ENCODE results near the gene SEMA3A.
"Not testable (repeated sequence)": the region's sequence is repeated elsewhere in the genome, so short reads cannot be mapped to it uniquely, and the experiment has no call there.

SEMA3A gene

DNA sequence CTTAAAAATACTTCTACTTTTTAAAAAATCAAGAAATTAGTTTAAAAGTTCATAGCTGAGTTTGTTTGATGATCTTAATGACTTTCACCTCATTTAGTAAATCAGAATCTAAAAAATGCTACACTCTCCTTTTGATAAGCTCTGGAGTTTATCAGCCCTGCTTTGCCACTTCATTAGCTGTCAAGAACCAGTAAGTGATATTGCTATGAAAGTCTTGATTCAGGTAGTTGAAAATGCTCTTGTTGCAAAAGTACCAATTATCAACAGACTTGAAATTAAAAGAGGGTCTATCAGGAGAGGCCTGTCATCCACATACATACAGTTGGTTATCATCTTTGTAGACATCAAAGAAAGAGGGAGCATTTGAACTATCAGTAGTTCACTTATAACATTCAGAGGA is 41.6 kb downstream of the SEMA3A start:
- no peak for DNase-seq

GRCh38 chr7:84150370-84150769 is 44.2 kb downstream of the SEMA3A start:
- DNase-seq = not testable (repeated sequence)

GRCh38 chr7:84149573-84149972 is 45.0 kb downstream of the SEMA3A start:
- no peak for DNase-seq

GRCh38 chr7:84145892-84146291 is 48.7 kb downstream of the SEMA3A start:
- DNase-seq = no peak

- DNase-seq = no peak
Measured at GRCh38 chr7:84144935-84145334, 49.7 kb downstream of the SEMA3A start.

DNA sequence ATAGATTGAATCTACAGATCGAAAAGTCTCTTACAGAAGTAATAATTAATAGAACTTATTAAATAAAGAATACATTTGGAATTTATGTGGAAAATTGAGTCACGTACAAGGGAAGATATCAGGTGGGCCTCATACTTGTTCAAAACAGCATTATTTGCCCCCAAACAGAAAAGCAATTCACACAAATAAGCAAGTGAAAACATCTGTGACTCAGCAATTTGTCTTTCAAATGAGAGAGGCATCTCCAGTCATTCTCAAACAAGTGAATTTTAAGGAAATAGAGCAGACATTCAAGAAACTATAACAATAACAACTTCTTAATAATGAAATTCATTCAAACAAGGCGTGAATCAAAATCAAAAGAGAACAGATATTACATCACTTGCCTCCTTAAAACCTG is 50.1 kb downstream of the SEMA3A start:
- DNase-seq = no peak

GRCh38 chr7:84142726-84143125 is 51.9 kb downstream of the SEMA3A start:
- no peak for DNase-seq

DNA sequence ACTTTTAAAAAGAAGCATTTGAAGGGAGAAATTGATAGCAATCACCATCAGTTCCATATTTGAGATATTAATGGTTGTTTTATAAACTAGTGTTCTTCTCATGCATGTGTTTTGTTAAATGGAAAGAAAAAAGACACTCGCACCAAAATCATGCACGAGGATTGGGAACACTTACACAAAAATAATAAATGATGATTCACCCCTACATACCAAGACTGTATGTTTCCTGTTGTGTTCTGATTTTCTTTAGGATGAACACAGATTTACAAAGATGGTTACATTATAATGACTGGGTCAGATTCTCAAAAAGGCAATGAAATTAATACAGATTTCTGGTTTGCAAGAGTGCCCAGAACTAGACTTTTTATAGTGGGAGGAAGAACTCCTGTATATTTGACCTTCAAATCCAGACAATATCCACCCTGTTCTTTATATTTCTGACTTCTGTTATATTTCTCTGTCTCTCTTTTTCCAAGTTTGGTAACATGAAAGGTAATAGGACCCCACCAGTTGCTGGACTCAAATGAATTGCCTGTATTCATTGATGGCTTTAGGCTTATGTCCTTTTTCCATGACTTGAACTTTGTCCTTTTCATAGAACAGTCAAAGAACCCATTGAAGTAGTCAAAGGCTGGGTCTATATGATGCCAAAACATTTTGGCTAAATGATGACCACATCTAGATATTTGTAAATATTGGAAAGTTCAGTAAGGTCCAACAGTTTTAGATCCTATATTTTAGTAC is 54.4 kb downstream of the SEMA3A start:
- no peak for DNase-seq

GRCh38 chr7:84138411-84138810 is 56.2 kb downstream of the SEMA3A start:
- DNase-seq = no peak

- DNase-seq = no peak
Measured at GRCh38 chr7:84137812-84138211, 56.8 kb downstream of the SEMA3A start.

DNA sequence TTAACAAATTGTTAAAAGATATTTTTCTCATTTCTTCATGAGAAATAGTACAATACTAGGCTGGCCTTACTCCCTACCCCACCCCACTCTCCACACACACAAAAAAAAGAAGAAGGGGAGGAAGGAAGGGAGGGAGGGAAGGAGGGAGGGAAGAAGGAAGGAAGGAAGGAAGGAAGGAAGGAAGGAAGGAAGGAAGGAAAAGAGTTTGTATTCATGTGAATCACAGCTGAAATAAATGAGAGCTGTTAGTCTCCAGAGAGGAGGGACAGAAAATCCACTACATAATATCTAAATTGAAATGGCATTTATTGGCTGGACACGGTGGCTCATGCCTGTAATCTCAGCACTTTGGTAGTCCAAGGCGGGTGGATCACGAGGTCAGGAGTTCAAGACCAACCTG is 57.8 kb downstream of the SEMA3A start:
- DNase-seq = no peak

DNA sequence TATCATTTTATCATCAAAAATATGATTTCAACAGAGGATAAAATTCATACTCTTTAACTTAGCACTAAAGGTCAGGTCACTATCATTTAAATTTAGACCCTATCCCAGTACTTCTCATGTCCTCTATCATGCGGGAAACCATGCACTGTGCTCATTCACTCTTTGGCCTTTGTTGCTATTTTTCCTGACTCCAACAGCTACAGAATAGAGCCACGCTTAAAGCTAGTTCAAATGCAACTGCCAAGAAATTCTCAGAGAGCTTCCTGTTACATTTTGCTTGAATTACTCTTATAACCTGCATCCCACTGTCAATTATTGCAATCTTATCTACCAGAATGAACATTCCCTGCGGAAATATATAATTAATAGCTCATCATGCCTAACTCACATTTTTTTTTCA is 58.3 kb downstream of the SEMA3A start:
- no peak for DNase-seq

- no peak for DNase-seq
Measured at GRCh38 chr7:84134169-84134568, 60.4 kb downstream of the SEMA3A start.

DNA sequence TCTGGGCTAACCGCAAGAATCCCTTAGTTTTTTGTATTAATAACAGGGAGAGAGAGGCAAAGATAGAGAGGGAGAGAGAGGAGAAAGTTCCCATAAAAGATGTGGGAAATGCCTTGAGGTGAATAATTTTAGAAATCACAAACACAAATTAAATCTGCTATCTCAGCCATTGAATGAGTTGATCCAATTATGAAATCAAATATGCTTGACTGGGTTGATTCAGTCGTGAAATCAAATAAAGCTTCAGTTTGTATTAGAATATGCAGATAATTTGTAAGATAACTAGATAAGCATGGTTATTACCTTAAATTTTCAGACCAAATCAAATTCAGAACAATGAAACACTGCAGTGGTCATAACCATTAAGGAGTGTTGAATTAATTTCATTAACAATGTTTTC is 68.9 kb downstream of the SEMA3A start:
- DNase-seq = no peak

GRCh38 chr7:84123965-84124547 is 70.5 kb downstream of the SEMA3A start:
- no peak for DNase-seq

- DNase-seq = no peak
Measured at GRCh38 chr7:84122582-84123360, 71.8 kb downstream of the SEMA3A start.

GRCh38 chr7:84117304-84117703 is 77.3 kb downstream of the SEMA3A start:
- DNase-seq = no peak

- DNase-seq = no peak
Measured at GRCh38 chr7:84113906-84114850, 80.4 kb downstream of the SEMA3A start.

DNA sequence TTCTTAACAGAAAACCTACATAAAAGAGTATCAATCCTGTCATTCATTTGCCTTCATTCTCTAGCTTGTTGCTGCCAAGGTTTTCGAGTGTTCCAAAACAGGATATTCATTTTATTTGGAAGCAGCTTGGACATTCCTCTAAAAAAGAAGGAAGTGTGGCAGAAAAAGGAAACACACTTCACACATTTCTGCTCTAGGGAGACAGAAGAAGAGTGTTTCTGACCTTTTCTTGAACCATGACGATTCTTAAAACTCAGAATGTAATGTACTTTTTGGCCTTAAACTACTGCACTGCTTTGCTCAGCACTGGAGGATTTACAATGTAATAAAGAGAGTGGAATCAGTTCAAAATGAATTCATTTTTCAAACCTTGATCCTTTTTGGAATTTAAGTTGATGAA is 81.3 kb downstream of the SEMA3A start:
- DNase-seq = no peak

DNA sequence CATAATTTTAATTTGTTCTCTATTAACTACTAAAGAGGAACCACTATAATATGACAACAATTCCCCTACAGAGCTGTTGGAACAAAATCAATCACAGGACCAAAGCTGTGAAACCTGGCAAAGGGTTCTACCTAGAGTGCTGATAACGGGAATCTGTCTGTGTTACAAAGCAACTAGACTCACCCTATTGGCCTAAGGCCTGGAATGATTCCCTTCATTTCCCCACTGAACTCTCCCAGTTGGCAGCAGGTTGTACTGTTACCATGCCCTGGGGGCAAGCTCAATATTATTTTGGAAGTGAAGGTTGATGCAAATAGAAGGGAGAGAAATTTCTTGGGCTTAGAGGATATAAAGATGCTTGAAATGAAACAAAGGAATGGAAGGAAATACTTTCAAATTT is 81.8 kb downstream of the SEMA3A start:
- no peak for DNase-seq

DNA sequence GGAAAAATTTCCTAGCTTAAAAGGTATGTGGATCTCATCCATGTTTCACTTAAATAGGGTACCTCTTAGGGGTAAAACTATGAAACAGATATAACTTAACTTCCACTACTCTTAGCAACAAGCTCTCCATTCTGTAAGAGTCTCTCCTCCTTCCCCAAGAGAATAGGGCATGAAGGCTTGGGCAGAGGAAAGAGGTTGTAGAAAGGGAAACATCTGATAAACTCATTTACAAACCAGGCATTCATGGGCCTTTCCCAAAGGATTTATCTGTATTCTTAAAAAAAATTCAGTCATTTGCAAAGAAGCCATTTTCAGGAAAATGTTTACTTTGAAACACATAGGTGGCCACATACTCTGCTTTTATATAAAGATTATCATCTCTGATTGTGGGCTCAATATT is 82.7 kb downstream of the SEMA3A start:
- DNase-seq = no peak

DNA sequence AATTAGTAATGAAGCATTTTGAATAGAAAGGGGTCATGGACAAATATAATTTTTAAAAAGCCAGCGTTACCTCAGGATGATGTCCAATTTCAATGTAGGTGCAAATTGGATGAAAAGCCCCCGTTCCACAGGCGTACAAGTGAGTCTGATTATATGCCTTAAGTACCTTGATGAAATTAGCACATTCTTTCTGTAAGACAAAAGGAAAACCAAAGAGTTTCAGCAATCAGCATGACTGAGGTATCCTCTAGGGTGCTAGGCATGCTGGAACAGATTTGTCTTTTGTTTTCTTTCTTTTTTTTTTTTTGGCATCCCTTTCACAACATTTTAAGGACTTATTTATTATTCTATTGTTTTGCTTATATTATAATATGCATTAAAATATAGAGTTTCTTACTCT is 84.2 kb downstream of the SEMA3A start:
- no peak for DNase-seq

DNA sequence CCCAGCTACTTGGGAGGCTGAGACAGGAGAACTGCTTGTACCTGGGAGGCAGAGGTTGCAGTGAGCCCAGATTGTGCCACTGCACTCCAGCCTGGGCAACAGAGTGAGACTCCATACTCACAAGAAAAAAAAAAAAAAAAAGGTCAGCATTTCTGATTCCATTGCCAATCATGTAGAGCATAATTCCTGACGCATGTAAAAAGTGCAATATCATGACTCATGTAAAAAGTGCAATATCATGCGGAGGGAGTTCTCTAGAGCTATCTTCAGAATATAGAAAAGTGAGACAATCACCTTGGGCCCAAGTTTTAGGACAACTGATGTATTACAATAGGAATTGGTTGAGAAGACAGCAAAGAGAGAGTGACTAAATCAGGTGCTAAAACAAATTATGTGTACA is 85.8 kb downstream of the SEMA3A start:
- DNase-seq = no peak

Measured in GOT3 (cell line).